Cerebellar nuclear complex (tissue), 1 donor: ENCODE results near the gene PSAPL1.
"Not testable (repeated sequence)": the region's sequence is repeated elsewhere in the genome, so short reads cannot be mapped to it uniquely, and the experiment has no call there.

ENCODE experiments used
- DNase-seq, 2 experiments: peaks; one replicate each; lab custom pipeline; 2025; lab: John Stamatoyannopoulos, UW

PSAPL1 gene

DNA sequence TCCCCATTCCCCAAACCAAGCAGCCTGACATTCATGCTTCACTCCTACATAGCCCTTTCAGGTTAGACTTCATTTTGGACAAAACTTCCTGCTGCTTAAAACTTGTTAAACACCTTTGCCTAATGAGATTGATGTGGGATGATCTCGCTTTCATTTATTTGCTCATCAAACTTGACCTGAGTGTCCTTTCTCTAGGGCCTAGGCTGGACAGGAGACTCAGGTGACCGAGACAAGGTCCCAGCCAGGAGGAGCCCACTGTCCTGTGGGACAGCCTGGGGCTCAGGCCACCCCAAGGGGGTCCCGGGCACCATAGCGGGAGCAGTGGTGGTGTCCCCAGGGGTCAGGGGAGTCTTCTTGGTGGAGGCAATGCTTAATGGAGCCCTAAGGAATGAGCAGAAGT lies 23.7 kb upstream of the PSAPL1 start:
- DNase-seq = no peak

DNA sequence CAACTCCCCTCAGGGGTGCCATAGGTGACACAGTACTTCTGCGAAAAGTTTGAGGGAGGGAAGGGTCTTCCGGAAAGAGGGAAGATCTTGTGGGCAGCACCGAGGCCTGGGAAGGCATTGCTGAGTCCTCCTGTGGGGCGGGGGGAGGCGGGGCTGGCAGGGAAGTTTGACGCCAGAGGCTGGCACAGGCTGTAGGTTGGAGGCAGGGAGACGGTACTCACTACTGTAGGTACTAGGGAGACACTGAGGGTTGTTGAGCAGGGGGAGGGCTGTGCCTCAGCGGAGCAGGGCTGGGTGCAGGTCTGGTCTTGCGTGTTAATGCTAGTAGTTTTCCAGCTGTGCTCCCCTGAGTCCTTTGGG lies 23.3 kb upstream of the PSAPL1 start:
- DNase-seq = no peak

DNA sequence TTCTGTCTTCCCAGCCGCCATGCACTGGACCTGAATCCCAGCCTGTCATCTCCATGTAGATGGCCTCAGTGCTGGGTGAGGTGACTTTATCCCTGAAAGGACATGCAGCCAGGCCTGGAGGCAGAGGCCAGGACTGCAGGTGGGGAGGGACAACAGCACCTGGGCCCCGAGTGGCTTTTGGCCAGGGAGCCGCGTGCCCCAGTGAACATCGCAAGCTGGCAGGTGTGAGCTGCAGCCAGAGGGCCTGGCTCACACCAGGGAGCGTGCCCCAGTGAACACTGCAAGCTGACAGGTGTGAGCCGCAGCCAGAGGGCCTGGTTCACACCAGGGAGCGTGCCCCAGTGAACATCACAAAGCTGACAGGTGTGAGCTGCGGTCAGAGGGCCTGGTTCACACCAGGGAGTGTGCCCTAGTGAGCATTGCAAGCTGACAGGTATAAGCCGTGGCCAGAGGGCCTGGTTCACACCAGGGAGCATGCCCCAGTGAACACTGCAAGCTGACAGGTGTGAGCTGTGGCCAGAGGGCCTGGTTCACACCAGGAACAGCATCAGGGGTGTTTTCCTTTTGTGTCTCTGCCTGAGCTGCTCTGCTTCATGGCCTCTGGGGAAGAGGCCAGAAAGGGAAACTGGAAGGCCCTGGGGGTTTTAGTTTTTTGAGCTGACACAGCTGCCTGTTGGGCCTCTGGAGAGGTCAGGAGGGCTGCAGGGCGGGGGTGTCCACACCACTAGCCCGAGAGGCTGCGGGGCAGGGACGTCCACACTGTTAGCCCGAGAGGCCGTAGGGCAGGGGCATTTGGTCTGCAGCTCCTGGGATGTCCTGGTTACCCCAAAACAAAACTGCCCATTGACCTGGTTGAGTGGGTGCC lies 22.7 kb upstream of the PSAPL1 start:
- no peak for DNase-seq

DNA sequence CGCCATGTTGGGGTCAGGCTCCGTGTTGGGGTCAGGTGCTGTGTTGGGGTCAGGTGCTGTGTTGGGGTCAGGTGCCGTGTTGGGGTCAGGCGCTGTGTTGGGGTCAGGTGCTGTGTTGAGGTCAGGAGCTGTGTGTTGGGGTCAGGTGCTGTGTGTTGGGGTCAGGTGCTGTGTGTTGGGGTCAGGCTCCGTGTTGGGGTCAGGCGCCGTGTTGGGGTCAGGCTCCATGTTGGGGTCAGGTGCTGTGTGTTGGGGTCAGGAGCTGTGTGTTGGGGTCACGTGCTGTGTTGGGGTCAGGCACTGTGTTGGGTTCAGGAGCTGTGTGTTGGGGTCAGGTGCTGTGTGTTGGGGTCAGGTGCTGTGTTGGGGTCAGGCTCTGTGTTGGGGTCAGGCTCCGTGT lies 18.1 kb upstream of the PSAPL1 start:
- DNase-seq = not testable (repeated sequence)

DNA sequence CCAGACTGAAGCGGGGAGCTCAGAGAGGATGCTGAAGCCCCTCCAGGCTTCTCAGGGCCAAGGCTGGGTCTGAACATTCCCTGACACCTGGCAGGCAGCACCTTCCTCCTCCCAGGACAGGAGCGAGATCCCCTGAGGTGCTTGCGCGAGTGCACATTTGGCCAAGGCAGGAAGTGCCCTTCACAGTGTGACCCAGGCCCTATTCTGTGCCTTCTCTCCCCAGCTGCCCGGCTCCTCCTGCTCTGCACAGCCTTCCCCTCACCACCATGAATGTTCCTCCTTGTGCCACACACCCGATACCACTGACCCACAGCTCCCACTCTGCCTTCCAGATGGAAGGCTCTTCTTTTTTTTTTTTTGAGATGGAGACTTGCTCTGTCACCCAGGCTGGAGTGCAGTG lies 17.1 kb upstream of the PSAPL1 start:
- DNase-seq = no peak

DNA sequence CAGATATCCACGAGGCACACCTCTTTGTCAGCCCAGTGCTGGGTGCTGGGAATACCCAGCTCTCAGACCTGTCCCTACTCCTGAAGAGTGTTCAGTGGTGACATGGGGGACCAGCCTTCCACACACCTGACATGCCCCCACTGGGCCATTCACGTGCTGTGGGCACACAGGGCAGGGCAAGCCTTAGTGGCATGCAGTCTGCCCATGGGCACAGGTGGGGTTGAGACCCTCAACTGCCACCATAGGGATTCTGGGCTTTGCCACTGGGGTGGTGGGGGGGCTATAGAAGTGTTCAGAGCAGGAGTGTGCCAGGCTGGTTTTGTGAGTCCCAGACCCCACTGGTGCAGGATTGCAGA lies 16.7 kb upstream of the PSAPL1 start:
- no peak for DNase-seq

DNA sequence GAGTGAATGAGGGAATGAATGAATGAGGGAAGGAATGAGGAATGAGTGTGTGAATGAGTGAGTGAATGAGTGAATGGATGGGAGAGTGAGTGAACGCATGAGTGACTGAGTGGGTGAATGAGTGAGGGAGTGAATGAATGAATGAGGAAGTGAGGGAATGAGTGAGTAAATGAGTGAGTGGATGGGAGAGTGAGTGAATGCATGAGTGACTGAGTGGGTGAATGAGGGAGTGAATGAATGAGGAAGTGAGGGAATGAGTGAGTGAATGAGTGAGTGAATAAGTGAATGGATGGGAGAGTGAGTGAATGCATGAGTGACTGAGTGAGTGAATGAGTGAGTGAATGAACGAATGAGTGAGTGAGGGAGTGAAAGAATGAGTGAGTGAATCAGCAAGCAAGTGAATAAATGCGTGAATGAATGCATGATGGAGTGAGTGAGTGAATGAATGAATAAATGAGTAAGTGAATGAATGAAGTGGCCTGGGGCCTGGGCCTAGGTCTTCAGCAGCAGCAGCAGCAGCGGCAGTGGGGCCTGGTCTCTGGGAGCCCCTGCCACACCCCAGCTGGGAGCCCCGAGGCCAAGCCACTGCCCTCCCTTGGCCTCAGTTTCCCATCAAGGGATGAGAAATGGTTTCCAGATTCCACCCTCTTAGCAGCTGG lies 16.2 kb upstream of the PSAPL1 start:
- DNase-seq = no peak

DNA sequence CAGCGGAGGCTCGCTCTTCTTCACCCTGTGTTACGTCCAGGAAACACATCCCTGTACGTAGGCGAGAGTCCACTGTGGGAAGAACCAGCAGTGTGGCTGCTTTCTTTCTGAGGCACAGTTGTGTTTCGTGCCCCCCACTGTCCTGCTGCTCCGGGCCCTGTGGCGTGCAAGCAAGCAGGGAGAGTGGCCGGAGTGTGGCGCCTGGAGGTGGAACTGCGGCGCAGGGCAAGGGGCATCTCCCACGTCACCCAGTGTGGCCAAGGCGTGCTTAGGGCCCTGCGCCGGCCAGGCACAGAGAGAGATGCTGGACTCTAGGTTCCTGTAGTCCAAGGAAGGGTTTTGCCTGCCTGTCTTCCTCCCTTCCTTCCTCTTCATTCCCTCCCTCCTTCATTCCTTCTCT lies 13.3 kb upstream of the PSAPL1 start:
- no peak for DNase-seq

DNA sequence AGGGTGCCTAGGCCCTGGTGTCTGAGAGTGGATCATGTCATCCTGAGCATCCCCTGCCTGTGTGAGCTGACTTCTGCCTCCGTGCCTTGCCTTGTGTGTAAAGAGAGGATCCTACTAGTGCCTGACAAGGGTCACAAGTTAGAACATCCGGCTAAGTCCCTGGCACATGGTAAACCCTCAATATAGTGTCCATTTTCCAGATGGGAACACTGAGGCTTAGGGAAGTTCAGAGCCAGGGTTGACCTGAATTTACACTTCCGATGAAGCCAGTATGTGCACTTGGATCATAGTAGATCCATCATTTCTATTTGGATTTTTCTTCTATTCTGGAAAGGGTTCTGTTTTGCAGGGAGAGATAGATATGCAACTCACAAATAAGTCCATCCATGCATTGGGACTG lies 12.5 kb upstream of the PSAPL1 start:
- DNase-seq = no peak

DNA sequence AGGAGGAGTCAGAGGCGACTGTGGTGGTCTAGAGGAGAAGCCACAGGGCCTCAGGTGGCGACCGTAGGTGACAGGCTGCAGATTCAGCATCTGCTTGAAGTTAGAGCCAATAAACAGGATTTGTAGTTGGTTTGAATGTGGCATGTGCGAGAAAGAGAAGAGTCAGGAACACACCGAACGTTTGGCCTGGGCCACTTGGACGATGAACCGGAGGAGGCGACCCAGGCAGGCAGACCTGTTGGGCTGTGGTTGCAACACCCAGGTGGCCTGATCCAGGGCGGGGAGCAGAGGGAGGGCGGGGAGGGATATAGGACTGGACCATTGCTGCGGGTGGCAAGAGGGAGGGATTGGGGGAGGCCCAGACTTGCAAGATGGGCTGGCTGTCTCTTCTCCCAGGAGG lies 10.0 kb upstream of the PSAPL1 start:
- DNase-seq = no peak

DNA sequence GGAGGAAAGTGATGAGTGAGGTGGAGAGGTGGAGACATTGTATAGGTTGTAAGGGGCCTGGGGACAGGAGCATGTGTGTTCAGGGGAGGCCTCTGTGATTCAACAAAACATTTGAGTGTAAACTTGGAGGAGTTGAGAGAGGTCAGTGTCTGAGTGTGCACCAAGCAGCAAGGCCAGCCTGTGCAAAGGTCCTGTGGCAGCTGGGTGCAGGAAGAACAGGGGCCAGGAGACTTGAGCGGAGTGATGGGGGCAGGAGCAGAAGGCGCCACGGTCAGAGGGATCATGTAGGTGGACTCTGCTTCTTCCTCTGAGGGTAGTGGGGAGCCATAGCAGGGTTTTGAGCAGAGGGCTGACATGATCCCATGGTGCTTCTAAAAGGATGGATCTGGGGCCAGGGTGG lies 9.6 kb upstream of the PSAPL1 start:
- no peak for DNase-seq

DNA sequence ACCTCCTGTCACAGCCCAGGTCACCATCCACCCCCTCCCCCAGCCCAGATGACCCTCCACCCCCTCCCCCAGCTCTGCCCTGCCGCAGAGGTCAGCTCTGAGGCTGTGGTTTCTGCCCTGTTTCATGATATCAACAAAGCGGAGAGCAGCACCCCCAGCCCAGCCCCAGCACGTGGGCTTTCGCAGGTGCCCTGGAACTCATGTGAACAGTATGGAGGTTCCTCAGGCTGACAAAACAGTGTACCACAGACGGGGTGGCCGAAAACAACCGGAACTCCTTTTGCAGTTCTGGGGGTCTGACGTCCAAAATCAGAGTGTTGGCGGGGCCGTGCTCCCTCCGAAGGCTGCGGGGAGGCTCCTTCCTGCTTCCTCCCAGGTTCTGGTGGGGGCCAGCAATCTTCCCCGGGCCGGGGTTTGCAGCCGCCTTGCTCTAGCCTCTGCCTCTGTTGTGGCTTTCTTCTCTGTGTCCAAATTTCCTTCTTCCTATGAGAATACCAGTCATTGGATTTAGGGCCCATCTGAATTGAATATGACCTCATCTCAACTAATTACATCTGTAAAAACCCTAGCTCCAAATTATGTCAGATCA lies 7.9 kb upstream of the PSAPL1 start:
- no peak for DNase-seq

DNA sequence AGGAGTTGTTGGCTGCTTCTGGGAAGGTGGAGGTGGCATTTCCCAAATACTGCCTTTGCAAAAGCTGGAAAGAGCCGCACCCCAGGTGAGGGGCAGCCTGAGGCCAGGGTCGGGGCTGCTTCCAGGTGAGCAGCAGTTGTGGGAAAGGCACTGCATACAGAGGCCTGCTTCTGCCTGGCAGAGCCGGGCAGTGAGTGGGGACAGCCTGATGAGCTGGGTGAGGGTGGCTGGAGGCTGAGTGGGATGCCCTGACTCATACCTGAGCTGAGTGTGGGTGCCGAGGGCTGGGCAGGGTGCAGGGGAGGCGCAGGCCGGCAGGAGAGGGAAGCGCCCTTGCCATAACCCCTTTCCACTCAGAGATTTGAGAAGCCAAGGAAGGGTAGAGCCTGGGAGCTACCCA lies 6.5 kb upstream of the PSAPL1 start:
- no peak for DNase-seq

DNA sequence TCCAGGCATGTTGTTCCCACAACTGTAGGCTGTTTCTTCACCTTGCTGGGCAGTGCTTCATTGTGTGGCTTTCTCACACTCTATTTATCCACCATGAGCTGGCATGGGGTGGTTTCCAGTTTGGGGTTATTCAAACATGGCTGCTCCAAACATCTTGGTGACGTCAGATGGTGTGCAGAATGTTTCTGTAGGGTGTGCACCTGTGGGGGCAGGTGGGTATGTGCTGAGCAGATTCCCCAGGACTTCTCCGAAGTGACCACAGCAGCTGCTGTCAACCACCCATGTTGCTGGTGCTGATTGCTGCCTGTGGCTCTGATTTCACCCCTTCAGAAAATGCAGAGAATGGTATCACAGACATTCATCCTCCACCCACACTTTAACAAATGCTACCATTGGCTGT lies 5.0 kb upstream of the PSAPL1 start:
- no peak for DNase-seq

DNA sequence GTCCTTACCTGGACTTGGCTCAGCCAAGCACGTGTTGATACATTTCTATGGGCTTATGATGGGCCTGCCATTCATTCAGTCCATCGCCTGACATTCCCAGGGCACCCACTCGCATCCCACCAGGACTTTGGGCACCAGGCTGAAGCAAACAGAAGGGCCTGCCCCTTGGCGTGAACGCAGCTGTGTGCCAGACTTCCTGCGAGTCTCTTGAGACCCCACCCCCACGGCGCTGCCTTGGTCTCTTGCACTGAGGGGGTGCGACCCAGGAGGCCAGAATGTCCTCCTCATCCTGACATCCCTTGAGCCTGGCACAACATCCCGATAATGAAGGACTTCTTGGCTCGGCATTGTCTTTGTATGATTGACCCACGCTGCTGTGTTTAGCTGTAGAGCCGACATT lies 1.5 kb upstream of the PSAPL1 start:
- no peak for DNase-seq

DNA sequence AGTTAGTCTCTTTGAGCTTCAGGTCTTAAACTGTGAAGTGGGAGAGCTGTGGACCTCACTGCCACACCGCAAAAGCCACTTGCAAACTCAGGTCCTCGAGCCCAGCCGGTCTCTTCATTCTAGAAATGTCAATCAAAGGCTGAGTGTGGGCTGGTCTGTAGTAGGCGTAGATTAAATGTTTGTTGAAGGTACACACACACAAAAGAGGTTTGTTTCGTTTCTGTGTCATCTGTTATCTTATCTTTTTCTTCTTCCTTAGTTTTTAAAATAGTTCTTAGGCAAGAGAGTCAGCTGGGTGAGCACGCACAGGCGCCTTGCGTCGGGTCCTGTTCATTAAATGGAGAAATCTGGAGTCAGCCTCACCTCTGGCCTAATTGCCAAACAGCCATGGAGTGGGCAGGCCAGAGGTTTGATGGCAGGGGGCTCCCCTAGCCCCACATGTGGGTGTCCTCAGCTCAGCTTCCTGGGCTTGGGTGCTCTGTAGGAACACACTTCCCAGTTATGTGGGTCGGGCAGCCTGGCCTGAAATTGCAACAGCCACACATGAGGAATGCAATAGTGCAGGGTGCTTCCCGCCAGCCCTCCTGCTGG lies 836 bp upstream of the PSAPL1 start:
- DNase-seq = no peak

DNA sequence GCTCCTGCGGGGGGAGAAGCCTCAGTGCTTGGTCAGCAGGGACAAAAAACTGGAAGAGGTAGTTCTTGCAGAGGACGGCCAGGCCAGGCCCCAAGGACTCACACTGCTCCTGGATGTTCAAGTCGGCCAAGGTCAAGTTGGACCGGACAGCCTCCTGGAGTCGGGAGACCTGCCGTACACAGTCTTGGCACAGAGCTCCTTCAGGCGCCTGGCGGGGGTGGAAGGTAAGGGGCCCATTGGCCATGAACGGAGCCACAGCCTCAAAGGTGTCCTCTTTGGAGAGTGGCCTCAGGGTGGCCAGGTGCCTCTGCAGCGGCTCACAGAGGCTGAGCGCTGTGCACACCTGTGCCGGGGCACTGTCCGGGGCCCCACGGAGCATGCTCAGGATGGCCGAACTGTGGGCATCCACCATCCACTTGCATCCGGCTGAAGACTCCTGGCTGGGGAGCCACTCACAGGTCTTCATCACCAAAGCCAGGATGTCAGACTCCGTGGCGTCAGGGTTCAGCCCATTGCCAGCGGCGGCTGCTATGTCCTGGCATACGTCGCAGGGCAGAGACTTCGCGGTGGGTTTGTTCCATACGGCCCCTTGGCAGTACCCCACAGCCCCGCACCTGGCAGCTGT lies 477 bp downstream of the PSAPL1 start:
- DNase-seq = no peak

DNA sequence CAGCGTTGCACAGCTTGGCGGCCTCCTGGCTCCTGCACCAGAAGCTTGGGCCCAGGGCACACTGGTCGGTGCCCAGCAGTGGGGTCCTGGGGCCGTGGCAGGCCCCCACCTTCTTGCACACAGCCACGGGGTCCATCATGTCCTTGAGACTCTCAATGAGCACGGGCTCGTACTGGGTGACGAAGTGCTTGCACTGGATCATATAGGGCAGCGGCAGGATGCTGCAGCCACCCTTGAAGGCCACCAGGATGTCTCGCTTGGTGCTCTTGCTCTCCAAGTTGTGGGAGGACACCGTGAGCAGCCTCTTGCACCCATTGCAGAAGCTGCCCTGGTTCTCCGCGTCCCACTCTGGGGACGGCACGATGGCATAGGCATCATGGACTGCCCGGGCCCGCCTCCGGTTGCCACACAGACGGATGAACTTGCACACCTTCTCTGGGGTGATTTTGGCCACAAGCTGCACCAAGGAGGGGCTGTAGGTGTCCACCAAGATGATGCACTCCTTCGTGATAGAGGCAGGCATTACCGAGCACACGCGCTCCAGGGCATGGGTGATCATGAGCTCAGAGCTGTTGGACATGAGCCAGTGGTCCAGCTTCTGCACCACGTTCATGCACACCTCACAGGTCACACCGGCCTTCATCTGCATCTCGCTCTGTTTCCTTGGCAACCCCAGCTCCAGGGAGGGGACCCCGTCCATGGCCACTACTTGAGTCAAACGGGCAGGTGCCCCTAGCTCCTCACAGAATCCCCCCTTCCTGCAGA lies 1.2 kb downstream of the PSAPL1 start:
- DNase-seq = no peak

DNA sequence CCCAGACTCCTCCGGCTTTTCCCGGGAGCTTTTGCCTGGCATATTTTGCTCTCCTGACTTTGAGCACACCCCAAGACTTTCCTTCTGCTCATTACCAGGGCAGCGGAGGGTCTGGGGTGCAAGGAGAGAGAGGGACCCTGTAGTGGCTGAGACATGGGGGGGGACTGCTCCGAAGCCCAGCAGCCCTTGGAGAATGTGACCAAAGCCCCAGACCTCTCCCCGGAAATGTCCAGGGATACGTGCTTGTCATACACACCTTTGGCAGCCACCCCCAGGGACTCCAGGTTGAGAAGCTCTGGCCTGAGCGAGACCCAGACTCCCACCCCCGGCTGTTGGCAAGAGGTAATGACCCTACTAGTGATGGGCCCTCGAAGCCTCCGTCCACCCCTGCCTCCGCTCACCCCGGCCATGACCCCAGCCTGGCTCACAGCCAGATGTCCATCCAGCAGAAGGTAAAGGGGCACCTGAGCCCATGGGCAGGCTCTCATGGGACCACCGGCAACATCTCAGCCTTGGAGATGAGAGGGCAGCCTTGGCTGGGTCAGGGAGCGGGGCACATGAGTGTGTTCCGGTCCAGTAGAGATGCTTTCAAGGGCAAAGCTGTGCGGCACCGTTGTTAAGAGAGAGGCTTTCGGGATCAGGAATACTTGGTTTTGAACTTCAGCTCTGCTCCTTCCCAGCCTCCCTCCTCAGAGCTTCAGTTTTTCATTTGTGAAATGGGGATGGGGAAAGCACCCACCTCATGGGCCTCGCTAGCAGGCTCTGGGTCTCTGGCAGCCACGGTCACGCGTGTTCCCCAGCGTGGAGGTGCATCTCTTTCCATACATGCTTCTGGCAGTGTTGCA lies 2.0 kb downstream of the PSAPL1 start:
- no peak for DNase-seq

DNA sequence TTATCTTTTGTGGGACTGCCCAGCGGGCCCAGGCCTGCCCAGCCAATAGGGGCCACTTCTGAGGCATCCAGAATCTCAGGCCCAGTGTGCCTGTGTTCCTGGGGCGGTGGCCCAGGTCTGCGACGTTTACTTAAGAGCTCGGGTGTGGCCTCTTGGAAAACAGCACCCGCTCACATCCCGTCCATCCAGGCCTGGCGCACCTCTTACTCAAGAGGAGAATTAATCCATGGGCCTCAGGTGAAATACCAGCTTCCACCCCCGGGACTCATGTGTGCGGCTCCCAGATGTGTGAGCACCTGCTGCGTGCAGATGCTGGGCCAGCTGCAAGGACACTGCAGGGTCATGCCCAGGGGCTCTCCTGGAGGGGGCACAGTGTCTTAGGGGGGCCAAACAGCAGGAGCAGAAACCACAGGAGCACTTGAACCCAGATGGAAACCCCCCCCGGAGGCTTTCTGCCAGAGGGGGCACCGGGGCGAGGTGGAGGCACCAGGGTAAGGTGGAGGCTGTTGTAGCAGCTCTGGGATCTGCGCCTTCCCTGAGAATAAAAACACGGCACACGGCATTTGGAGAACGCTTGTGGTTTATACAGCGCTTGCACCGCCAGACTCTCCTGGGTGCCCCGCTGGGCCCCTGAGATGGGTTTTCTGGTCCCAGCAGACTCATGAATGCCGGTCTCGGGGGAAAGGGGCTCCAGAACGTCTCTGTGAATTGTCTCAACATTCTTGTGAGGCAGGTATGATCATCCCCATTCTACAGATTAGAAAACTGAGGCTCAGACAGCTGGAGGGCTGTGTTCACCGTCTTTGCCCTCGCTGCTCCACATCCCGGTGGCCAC lies 2.8 kb downstream of the PSAPL1 start:
- no peak for DNase-seq
